HepG2 (cell line): ENCODE data around the gene KANK3. TPM values are rescaled to one million over a fixed set of nuclear protein-coding genes. Genes with fewer than 3 reads are reported as not detected.

ENCODE experiments used
- AKAP8 ChIP-seq: sonication (generic); formaldehyde crosslinking; IDR thresholded peaks from 2 replicates; pipeline ENCODE4 v1.5.1; 2020; ENCODE audit warnings: mild to moderate bottlenecking, missing genetic modification reagents
- GABPB1 ChIP-seq: IDR thresholded peaks from 2 replicates; pipeline ENCODE4 v1.6.1; 2016; ENCODE audit warnings: mild to moderate bottlenecking, missing genetic modification reagents, moderate library complexity, missing compliant biosample characterization
- HNRNPLL ChIP-seq: fragments of 200-400 bp; formaldehyde crosslinking; IDR thresholded peaks from 2 replicates; pipeline ENCODE4 v1.6.1; 2017; ENCODE audit warnings: mild to moderate bottlenecking, low read depth, low read length; ENCODE audit not compliant: poor library complexity, severe bottlenecking
- KDM3A ChIP-seq: IDR thresholded peaks from 2 replicates; pipeline ENCODE4 v1.6.1; 2018; ENCODE audit warnings: low read depth, missing compliant biosample characterization
- PCBP1 ChIP-seq: fragments of 200-400 bp; formaldehyde crosslinking; IDR thresholded peaks from 2 replicates; pipeline ENCODE4 v1.6.1; 2017; ENCODE audit warnings: mild to moderate bottlenecking, low read depth, low read length, borderline replicate concordance
- ZFP90 ChIP-seq: sonication (generic); formaldehyde crosslinking; IDR thresholded peaks from 2 replicates; pipeline ENCODE4 v1.8.0; 2022; ENCODE audit warnings: missing genetic modification reagents, mild to moderate bottlenecking, inconsistent platforms, borderline replicate concordance
- polyA plus RNA-seq, 8 experiments: library from polyadenylated mRNA; depleted of rRNA in 3 of 8; stranded (reverse) in 7 of 8; unstranded in 1 of 8; fragments of >200 nt; fragmentation: Illumina TruSeq in 4 of 8; extraction: Trizol in 4 of 8; gene quantifications; 2 replicates each; pipeline versions ENCODE4 v1.2.1 to v1.2.3, GENCODE V29; 2011 to 2016; ENCODE audit warnings: low read depth in 4 of 8, missing spikeins in 1 of 8, mixed read lengths in 1 of 8; ENCODE audit not compliant: insufficient read depth in 1 of 8
- total RNA-seq, 5 experiments: library from RNA; depleted of rRNA; stranded (reverse); fragments of >200 nt; fragmentation: Illumina TruSeq; extraction: Trizol; gene quantifications; 2 replicates each; pipeline ENCODE4 v1.2.3, GENCODE V29; 2016; ENCODE audit warnings: low read depth in 1 of 5
- TF ChIP-seq, protein P1 (sequence below): sonication (generic); formaldehyde crosslinking; IDR thresholded peaks from 2 replicates; pipeline ENCODE4 v1.5.0; 2020; ENCODE audit warnings: mild to moderate bottlenecking, missing genetic modification reagents, borderline replicate concordance
- TF ChIP-seq, protein P2 (sequence below): sonication (generic); formaldehyde crosslinking; IDR thresholded peaks from 2 replicates; pipeline ENCODE4 v1.4.0; 2020; ENCODE audit warnings: missing genetic modification reagents

Gene KANK3
- total and polyA plus RNA-seq, 2 of the 13 experiments (the other 11 are each of a cell fraction or from before 2014, with no cell fraction given): 0.15 to 0.20 TPM

DNA sequence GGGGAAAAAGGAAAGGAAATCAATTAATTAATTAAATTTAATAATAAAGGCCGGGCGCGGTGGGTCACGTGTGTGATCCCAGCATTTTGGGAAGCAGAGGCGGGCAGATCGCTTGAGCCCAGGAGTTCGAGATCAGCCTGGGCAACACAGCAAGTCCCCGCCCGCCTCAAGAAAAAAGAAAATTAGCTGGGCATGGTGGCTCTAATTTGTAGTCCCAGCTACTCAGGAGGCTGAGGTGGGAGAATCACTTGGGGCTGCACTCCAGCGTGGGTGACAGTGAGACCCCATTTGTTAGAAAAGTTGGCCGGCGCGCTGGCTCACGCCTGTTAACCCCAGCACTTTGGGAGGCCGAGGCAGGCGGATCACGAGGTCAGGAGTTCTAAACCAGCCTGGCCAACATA is 34.2 kb downstream of the KANK3 start (continued):
- TF ChIP-seq, protein P1, sequence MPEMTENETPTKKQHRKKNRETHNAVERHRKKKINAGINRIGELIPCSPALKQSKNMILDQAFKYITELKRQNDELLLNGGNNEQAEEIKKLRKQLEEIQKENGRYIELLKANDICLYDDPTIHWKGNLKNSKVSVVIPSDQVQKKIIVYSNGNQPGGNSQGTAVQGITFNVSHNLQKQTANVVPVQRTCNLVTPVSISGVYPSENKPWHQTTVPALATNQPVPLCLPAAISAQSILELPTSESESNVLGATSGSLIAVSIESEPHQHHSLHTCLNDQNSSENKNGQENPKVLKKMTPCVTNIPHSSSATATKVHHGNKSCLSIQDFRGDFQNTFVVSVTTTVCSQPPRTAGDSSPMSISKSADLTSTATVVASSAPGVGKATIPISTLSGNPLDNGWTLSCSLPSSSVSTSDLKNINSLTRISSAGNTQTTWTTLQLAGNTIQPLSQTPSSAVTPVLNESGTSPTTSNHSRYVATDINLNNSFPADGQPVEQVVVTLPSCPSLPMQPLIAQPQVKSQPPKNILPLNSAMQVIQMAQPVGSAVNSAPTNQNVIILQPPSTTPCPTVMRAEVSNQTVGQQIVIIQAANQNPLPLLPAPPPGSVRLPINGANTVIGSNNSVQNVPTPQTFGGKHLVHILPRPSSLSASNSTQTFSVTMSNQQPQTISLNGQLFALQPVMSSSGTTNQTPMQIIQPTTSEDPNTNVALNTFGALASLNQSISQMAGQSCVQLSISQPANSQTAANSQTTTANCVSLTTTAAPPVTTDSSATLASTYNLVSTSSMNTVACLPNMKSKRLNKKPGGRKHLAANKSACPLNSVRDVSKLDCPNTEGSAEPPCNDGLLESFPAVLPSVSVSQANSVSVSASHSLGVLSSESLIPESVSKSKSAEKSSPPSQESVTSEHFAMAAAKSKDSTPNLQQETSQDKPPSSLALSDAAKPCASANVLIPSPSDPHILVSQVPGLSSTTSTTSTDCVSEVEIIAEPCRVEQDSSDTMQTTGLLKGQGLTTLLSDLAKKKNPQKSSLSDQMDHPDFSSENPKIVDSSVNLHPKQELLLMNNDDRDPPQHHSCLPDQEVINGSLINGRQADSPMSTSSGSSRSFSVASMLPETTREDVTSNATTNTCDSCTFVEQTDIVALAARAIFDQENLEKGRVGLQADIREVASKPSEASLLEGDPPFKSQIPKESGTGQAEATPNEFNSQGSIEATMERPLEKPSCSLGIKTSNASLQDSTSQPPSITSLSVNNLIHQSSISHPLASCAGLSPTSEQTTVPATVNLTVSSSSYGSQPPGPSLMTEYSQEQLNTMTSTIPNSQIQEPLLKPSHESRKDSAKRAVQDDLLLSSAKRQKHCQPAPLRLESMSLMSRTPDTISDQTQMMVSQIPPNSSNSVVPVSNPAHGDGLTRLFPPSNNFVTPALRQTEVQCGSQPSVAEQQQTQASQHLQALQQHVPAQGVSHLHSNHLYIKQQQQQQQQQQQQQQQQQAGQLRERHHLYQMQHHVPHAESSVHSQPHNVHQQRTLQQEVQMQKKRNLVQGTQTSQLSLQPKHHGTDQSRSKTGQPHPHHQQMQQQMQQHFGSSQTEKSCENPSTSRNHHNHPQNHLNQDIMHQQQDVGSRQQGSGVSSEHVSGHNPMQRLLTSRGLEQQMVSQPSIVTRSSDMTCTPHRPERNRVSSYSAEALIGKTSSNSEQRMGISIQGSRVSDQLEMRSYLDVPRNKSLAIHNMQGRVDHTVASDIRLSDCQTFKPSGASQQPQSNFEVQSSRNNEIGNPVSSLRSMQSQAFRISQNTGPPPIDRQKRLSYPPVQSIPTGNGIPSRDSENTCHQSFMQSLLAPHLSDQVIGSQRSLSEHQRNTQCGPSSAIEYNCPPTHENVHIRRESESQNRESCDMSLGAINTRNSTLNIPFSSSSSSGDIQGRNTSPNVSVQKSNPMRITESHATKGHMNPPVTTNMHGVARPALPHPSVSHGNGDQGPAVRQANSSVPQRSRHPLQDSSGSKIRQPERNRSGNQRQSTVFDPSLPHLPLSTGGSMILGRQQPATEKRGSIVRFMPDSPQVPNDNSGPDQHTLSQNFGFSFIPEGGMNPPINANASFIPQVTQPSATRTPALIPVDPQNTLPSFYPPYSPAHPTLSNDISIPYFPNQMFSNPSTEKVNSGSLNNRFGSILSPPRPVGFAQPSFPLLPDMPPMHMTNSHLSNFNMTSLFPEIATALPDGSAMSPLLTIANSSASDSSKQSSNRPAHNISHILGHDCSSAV (CRISPR knock-in tag): no peak
- TF ChIP-seq PCBP1 (no peak), KDM3A (CRISPR knock-in tag) (no peak), GABPB1 (CRISPR knock-in tag) (no peak), ZFP90 (CRISPR knock-in tag) (no peak), AKAP8 (CRISPR knock-in tag) (no peak), HNRNPLL (no peak)
- TF ChIP-seq, protein P2, sequence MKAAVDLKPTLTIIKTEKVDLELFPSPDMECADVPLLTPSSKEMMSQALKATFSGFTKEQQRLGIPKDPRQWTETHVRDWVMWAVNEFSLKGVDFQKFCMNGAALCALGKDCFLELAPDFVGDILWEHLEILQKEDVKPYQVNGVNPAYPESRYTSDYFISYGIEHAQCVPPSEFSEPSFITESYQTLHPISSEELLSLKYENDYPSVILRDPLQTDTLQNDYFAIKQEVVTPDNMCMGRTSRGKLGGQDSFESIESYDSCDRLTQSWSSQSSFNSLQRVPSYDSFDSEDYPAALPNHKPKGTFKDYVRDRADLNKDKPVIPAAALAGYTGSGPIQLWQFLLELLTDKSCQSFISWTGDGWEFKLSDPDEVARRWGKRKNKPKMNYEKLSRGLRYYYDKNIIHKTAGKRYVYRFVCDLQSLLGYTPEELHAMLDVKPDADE (CRISPR knock-in tag): no peak
